CD4-positive, alpha-beta T cell (primary cell): Measurements from ENCODE around the gene PRDM16. TPM values are rescaled to one million over a fixed set of nuclear protein-coding genes. Genes with fewer than 3 reads are reported as not detected.

ENCODE experiments used
- ATAC-seq: fragments of 200-7000 bp; cut with Tn5 transposase; one replicate; pipeline ENCODE4 v1.10.0; 2022; ENCODE audit warnings: mild to moderate bottlenecking; ENCODE audit not compliant: poor library complexity
- CTCF ChIA-PET: fragments of 350-600 bp; sonication (Branson Sonifier 250); formaldehyde crosslinking; loops from one replicate; lab custom pipeline; 2021; ENCODE audit warnings: antibody characterized with exemption, inconsistent platforms; lab: Charles Lee
- POLR2A ChIA-PET: fragments of 350-600 bp; sonication (Branson Sonifier 250); formaldehyde crosslinking; loops from one replicate; lab custom pipeline; 2021; ENCODE audit warnings: antibody characterized with exemption, inconsistent platforms; lab: Charles Lee
- DNase-seq, 14 experiments: peaks; one replicate each; pipeline ENCODE4 v3.0.0-alpha.2; 2013 to 2020; ENCODE audit warnings: mixed read lengths in 2 of 14
- H3K27ac ChIP-seq, 2 donors: one replicate each; pipeline versions ENCODE4 v1.5.1 to v1.7.0; 2013; ENCODE audit warnings: low read length in 2 of 2, low read depth in 1 of 2, mild to moderate bottlenecking in 1 of 2
- H3K27me3 ChIP-seq, 2 experiments: 1 replicate in 1 of 2; 2 replicates in 1 of 2; pipeline versions ENCODE4 v1.6.1 to v1.7.0; 2013; ENCODE audit warnings: low read length in 2 of 2, control low read depth in 1 of 2, mild to moderate bottlenecking in 1 of 2, moderate library complexity in 1 of 2; ENCODE audit not compliant: insufficient read depth in 2 of 2, control insufficient read depth in 1 of 2
- H3K36me3 ChIP-seq: one replicate; pipeline ENCODE4 v1.6.1; 2013; ENCODE audit warnings: low read length, control low read depth; ENCODE audit not compliant: insufficient read depth
- H3K4me1 ChIP-seq: one replicate; pipeline ENCODE4 v1.6.1; 2013; ENCODE audit warnings: low read length, control low read depth; ENCODE audit not compliant: insufficient read depth
- H3K4me3 ChIP-seq: one replicate; pipeline ENCODE4 v1.5.1; 2013; ENCODE audit warnings: mild to moderate bottlenecking, low read length, moderate library complexity
- H3K9me3 ChIP-seq, 2 experiments: 1 replicate in 1 of 2; 2 replicates in 1 of 2; pipeline versions ENCODE4 v1.6.1 to v1.7.0; 2013; ENCODE audit warnings: low read length in 2 of 2, mild to moderate bottlenecking in 2 of 2, control low read depth in 1 of 2, moderate library complexity in 1 of 2; ENCODE audit not compliant: control insufficient read depth in 1 of 2, insufficient read depth in 1 of 2
- H3K27ac Mint-ChIP-seq: one replicate; pipeline ENCODE4 v1.8.0; 2020; ENCODE audit warnings: mixed read lengths
- H3K27me3 Mint-ChIP-seq: one replicate; pipeline ENCODE4 v1.8.0; 2021; ENCODE audit warnings: mixed read lengths
- H3K36me3 Mint-ChIP-seq: one replicate; pipeline ENCODE4 v1.8.0; 2021; ENCODE audit warnings: low read depth, mixed read lengths
- H3K4me1 Mint-ChIP-seq: one replicate; pipeline ENCODE4 v1.8.0; 2021; ENCODE audit warnings: low read depth, mixed read lengths
- H3K4me3 Mint-ChIP-seq: one replicate; pipeline ENCODE4 v1.8.0; 2020; ENCODE audit warnings: mild to moderate bottlenecking, mixed read lengths
- H3K9me3 Mint-ChIP-seq: one replicate; pipeline ENCODE4 v1.8.0; 2020; ENCODE audit warnings: mixed read lengths
- CTCF ChIP-seq: fragments of 200-600 bp; IDR thresholded peaks from one replicate; pipeline ENCODE4 v1.8.0; 2022; ENCODE audit warnings: antibody characterized with exemption, mild to moderate bottlenecking
- intact Hi-C, 2 experiments: fragments of 100-400 bp; cut with DNase I in 1 of 2; cut with micrococcal nuclease in 1 of 2; formaldehyde crosslinking; loops; one replicate each; pipeline versions ENCODE4 v1.15.1 to v1.9.0; 2023 to 2025; cut with DNase I, micrococcal nuclease
- total RNA-seq, 174 experiments: library from RNA in 2 of 174; stranded (reverse) in 2 of 174; gene quantifications; one replicate each; pipeline ENCODE4 v1.2.3 and lab custom pipeline; 2021 to 2026

PRDM16 gene
- total RNA-seq, 2 experiments from 2014 or later: not detected

- Histone ChIP-seq H3K9me3 (no peaks in the 10 kb centered on the region), H3K27ac (no peak overlapping the region), H3K36me3 (no peaks in the 10 kb centered on the region), H3K4me3 (no peak overlapping the region), H3K27me3 (no peaks in the 10 kb centered on the region), H3K4me1 (no peaks in the 10 kb centered on the region)
- H3K27ac Mint-ChIP-seq: no peak overlapping the region
- no peaks in the 10 kb centered on the region for H3K27me3 Mint-ChIP-seq
- no peaks in the 10 kb centered on the region for H3K9me3 Mint-ChIP-seq
- DNase-seq (no peak), ATAC-seq (no peak)
- TF ChIP-seq CTCF: no peak
- ChIA-PET POLR2A (no interaction called here), CTCF (no interaction called here)
- no peaks in the 10 kb centered on the region for H3K4me1 Mint-ChIP-seq
- intact Hi-C loops: no loop called here
- H3K36me3 Mint-ChIP-seq: no peaks in the 10 kb centered on the region
- H3K4me3 Mint-ChIP-seq: no peak overlapping the region
These were observed 129.6 kb downstream of the PRDM16 start for GRCh38 chr1:3198371-3199271.

DNA sequence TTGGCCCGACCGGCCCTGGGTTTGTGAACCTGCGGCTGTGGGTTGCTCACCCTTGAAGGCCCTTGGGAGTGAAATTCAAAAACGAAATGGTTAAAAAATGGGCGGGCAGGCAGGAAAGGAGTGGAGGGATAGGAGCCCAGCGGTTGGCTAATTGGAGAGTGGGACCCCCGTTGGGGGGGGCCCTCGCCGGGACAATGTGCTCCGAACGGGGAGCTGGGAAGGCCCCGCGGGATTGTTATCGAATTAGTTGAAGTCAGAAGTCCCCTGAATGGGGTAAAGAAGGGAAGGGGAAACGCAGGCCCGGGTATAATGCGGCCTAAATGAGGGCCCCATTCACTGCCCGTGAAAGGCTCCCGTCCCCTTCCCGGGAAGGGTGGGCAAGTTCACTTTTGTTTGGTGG lies 135.7 kb downstream of the PRDM16 start:
- ATAC-seq (no peak), DNase-seq (no peak)
- Mint-ChIP-seq H3K9me3 (no peaks in the 10 kb centered on the region), H3K4me3 (no peak overlapping the region), H3K27ac (no peak overlapping the region), H3K27me3 (no peaks in the 10 kb centered on the region), H3K36me3 (no peaks in the 10 kb centered on the region), H3K4me1 (no peaks in the 10 kb centered on the region)
- Histone ChIP-seq H3K36me3 (no peaks in the 10 kb centered on the region), H3K9me3 (no peaks in the 10 kb centered on the region), H3K27ac (no peak overlapping the region), H3K4me3 (no peak overlapping the region), H3K27me3 (no peaks in the 10 kb centered on the region), H3K4me1 (no peaks in the 10 kb centered on the region)
- TF ChIP-seq CTCF: no peak
- POLR2A ChIA-PET: no interaction called here
- intact Hi-C loops: no loop called here
- CTCF ChIA-PET: no interaction called here

DNA sequence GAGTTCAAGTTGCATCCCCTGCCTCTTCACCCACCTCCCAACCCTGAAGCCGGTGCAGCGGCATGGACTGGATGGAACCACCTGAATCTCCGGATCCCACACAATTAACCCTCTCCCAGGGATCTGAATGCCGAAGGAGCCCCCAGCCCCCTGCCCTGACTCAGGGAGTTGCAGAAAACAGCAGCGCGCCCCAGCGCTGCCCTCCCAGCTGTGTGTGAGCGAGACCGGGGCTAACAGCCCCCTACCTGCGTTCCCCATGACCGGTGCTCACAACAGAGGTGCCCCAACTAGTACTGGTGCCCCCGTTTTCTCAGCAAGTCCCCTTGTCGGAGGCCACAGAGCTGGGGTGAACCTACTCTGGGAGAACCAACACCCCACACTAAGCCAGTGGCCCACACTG lies 136.8 kb downstream of the PRDM16 start:
- Mint-ChIP-seq H3K9me3 (no peaks in the 10 kb centered on the region), H3K4me1 (no peaks in the 10 kb centered on the region), H3K27ac (no peak overlapping the region), H3K4me3 (no peak overlapping the region), H3K27me3 (no peaks in the 10 kb centered on the region), H3K36me3 (no peaks in the 10 kb centered on the region)
- no peak for DNase-seq
- CTCF ChIA-PET: no interaction called here
- Histone ChIP-seq H3K4me3 (no peak overlapping the region), H3K27me3 (no peaks in the 10 kb centered on the region), H3K36me3 (no peaks in the 10 kb centered on the region), H3K4me1 (no peaks in the 10 kb centered on the region), H3K27ac (no peak overlapping the region), H3K9me3 (no peaks in the 10 kb centered on the region)
- no peak for TF ChIP-seq CTCF
- POLR2A ChIA-PET: no interaction called here
- intact Hi-C loops: no loop called here
- no peak for ATAC-seq
